KMS-11 (cell line): ENCODE data around the gene UGT1A6.

ENCODE experiments used
- H2AFZ ChIP-seq: fragments of 200-600 bp; sonication (generic); 2 replicates; pipeline ENCODE4 v1.6.1; 2016; ENCODE audit warnings: antibody characterized with exemption, mixed run types, low read depth
- H3K27ac ChIP-seq: fragments of 200-600 bp; sonication (generic); 2 replicates; pipeline ENCODE4 v1.6.1; 2016; ENCODE audit warnings: mild to moderate bottlenecking, mixed run types
- H3K27me3 ChIP-seq: fragments of 200-600 bp; sonication (generic); 2 replicates; pipeline ENCODE4 v1.6.1; 2017; ENCODE audit warnings: mild to moderate bottlenecking, low read depth, mixed run types, moderate library complexity; ENCODE audit not compliant: insufficient read depth
- H3K36me3 ChIP-seq: fragments of 200-600 bp; sonication (generic); 2 replicates; pipeline ENCODE4 v1.6.1; 2017; ENCODE audit warnings: mild to moderate bottlenecking, mixed run types; ENCODE audit not compliant: insufficient read depth
- H3K4me1 ChIP-seq: fragments of 200-600 bp; sonication (generic); 2 replicates; pipeline ENCODE4 v1.6.1; 2016; ENCODE audit warnings: mild to moderate bottlenecking, low read depth, mixed run types; ENCODE audit not compliant: poor library complexity, severe bottlenecking
- H3K4me2 ChIP-seq: fragments of 200-600 bp; sonication (generic); 2 replicates; pipeline ENCODE4 v1.7.0; 2016; ENCODE audit warnings: mild to moderate bottlenecking, mixed run types
- H3K4me3 ChIP-seq: fragments of 200-600 bp; sonication (generic); IDR thresholded peaks from 2 replicates; pipeline ENCODE4 v1.6.1; 2017; ENCODE audit warnings: low read depth, low read length, mixed read lengths; ENCODE audit not compliant: insufficient read depth
- H3K79me2 ChIP-seq: fragments of 200-600 bp; sonication (generic); 2 replicates; pipeline ENCODE4 v1.6.1; 2016; ENCODE audit warnings: low read depth, mixed run types; ENCODE audit not compliant: insufficient read depth
- H3K9ac ChIP-seq: fragments of 200-600 bp; sonication (generic); 2 replicates; pipeline ENCODE4 v1.6.1; 2016; ENCODE audit warnings: mild to moderate bottlenecking, mixed run types
- H4K20me1 ChIP-seq: fragments of 200-600 bp; sonication (generic); 2 replicates; pipeline ENCODE4 v1.6.1; 2016; ENCODE audit warnings: mild to moderate bottlenecking, mixed run types; ENCODE audit not compliant: insufficient read depth
- TF ChIP-seq, protein P1 (sequence below): fragments of 200-600 bp; sonication (generic); conservative IDR thresholded peaks from 2 replicates; pipeline ENCODE4 v1.6.1; 2017; ENCODE audit warnings: low read depth, mild to moderate bottlenecking, antibody characterized with exemption, low read length, moderate library complexity, mixed read lengths

The UGT1A6 gene

DNA sequence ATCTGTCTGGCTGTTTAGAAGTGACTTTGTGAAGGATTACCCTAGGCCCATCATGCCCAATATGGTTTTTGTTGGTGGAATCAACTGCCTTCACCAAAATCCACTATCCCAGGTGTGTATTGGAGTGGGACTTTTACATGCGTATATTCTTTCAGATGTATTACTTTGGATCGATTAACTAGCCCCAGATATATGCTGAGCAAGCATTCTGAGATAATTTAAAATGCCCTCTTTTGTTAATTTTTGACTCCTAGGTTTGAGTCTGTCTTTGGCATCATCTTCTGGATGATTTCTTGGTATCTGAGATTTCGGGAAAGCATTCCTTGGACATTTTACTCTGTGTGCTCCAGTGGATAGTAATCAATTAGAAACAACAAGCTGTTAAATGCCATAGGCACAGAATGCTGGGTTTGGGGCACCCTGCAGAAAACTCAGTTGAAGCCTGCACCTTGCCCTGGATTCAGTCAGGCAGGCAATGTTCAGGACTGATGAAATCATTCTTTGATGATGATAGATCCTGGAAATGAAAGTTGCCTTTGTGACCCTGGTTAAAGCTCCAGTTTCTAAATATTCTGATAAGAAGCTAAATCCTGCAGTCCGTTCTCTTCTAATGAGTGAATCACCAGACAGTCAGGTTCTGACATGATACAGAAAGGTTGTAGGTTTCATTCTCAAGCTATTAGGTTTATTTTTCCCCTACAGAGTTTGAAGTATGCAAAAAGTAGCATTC lies 68.5 kb downstream of the UGT1A6 start:
- H2AFZ ChIP-seq: no peak overlapping the region
- no peak overlapping the region for H3K27ac ChIP-seq
- H3K4me3 ChIP-seq: no peak overlapping the region
- H3K4me2 ChIP-seq: no peak overlapping the region
- H3K36me3 ChIP-seq: no peaks in the 10 kb centered on the region
- TF ChIP-seq, protein P1, sequence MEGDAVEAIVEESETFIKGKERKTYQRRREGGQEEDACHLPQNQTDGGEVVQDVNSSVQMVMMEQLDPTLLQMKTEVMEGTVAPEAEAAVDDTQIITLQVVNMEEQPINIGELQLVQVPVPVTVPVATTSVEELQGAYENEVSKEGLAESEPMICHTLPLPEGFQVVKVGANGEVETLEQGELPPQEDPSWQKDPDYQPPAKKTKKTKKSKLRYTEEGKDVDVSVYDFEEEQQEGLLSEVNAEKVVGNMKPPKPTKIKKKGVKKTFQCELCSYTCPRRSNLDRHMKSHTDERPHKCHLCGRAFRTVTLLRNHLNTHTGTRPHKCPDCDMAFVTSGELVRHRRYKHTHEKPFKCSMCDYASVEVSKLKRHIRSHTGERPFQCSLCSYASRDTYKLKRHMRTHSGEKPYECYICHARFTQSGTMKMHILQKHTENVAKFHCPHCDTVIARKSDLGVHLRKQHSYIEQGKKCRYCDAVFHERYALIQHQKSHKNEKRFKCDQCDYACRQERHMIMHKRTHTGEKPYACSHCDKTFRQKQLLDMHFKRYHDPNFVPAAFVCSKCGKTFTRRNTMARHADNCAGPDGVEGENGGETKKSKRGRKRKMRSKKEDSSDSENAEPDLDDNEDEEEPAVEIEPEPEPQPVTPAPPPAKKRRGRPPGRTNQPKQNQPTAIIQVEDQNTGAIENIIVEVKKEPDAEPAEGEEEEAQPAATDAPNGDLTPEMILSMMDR: no peak
- H3K9ac ChIP-seq: no peak overlapping the region
- H3K27me3 ChIP-seq: no peaks in the 10 kb centered on the region
- H3K4me1 ChIP-seq: no peaks in the 10 kb centered on the region
- H4K20me1 ChIP-seq: no peaks in the 10 kb centered on the region
- H3K79me2 ChIP-seq: no peaks in the 10 kb centered on the region

DNA sequence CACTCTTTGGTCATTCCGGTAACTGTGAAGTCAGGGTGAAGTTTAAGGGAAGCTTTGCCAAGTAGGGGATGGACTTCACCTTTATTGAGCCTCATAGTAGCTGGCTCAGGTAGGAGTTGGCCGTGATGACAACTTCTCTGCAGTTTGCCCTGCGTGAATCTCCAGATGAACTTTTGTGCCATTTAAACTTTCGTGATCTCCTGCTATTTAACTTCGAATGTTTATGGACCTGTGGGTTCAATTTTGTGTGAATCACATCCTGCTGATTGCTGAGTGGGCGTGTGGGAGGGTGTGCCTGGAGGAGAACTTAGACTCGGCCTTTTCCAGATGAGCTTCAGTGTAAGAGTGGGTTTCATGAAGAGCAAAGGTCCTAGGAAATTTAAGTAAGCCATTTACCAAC lies 71.6 kb downstream of the UGT1A6 start:
- no peak overlapping the region for H3K4me2 ChIP-seq
- H3K9ac ChIP-seq: no peak overlapping the region
- H3K36me3 ChIP-seq: no peaks in the 10 kb centered on the region
- no peaks in the 10 kb centered on the region for H4K20me1 ChIP-seq
- TF ChIP-seq, protein P1: no peak
- H3K79me2 ChIP-seq: no peaks in the 10 kb centered on the region
- H3K4me3 ChIP-seq: no peak overlapping the region
- H3K4me1 ChIP-seq: no peaks in the 10 kb centered on the region
- no peak overlapping the region for H2AFZ ChIP-seq
- H3K27ac ChIP-seq: no peak overlapping the region
- no peaks in the 10 kb centered on the region for H3K27me3 ChIP-seq

DNA sequence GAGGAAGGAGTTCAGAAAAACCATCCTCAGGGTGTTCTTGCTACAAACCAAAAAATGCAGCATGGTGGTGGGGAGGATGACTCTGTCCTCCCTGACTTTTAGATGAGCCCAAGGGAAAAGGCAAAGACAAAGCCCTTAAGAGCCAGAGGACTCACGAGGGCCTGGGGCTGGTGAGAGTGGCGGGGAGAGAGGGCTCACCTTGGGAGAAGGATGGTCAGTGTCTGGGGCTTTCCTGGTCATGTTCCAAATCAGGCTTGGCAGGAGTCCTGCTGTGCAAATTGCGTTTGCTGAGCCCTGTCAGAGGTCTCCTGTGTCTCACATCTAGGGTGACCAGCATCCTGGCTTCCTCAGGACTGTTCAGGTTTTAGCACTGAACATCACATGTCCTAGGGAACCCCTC lies 72.1 kb downstream of the UGT1A6 start:
- H2AFZ ChIP-seq: no peak overlapping the region

DNA sequence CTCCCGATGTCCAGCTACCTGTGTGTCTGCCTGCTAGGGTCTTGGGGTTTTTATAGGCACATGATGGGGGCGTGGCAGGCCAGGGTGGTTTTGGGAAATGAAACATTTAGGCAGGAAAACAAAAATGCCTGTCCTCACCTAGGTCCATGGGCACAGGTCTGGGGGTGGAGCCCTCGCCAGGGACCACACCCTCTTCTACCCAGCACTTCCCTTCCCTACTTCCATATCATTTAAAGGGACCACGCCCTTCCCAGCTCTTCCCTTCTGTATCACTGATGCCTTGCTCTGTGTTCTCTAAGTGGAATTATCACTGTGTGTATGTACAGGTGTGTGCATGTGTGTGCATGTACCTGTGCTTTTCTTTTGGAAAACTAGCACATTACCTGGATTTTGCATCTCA lies 73.7 kb downstream of the UGT1A6 start:
- H3K27me3 ChIP-seq: no peaks in the 10 kb centered on the region
- H3K4me2 ChIP-seq: no peak overlapping the region
- TF ChIP-seq, protein P1: no peak
- no peaks in the 10 kb centered on the region for H3K36me3 ChIP-seq
- H3K79me2 ChIP-seq: no peaks in the 10 kb centered on the region
- no peaks in the 10 kb centered on the region for H4K20me1 ChIP-seq
- H3K9ac ChIP-seq: no peak overlapping the region
- H3K4me3 ChIP-seq: no peak overlapping the region
- H2AFZ ChIP-seq: no peak overlapping the region
- no peaks in the 10 kb centered on the region for H3K4me1 ChIP-seq
- no peak overlapping the region for H3K27ac ChIP-seq

More for the DNA sequence above, 72.1 kb downstream of the UGT1A6 start:
- H3K4me3 ChIP-seq: no peak overlapping the region
- H3K79me2 ChIP-seq: no peaks in the 10 kb centered on the region
- H3K4me2 ChIP-seq: no peak overlapping the region
- H3K4me1 ChIP-seq: no peaks in the 10 kb centered on the region
- no peaks in the 10 kb centered on the region for H3K27me3 ChIP-seq
- no peak overlapping the region for H3K27ac ChIP-seq
- H3K36me3 ChIP-seq: no peaks in the 10 kb centered on the region
- TF ChIP-seq, protein P1: no peak
- no peak overlapping the region for H3K9ac ChIP-seq
- no peaks in the 10 kb centered on the region for H4K20me1 ChIP-seq
